Endothelial cell of umbilical vein (primary cell): Measurements from ENCODE around the gene HBM. TPM values are rescaled to one million over a fixed set of nuclear protein-coding genes. Genes with fewer than 3 reads are reported as not detected.

ENCODE experiments used
- BruUV-seq: library from RNA; stranded (reverse); fragments of 400-500 nt; replicated peaks from 2 replicates; lab custom pipeline; 2021; lab: Mats Ljungman, UMichigan
- CTCF ChIA-PET: fragments of 300-600, 350-600 bp; sonication (Branson Sonifier 250); formaldehyde crosslinking; loops from one replicate; lab custom pipeline; 2021; ENCODE audit warnings: antibody characterized with exemption, inconsistent platforms; lab: Charles Lee
- POLR2A ChIA-PET: fragments of 300-600, 350-600 bp; sonication (Branson Sonifier 250); formaldehyde crosslinking; loops from one replicate; lab custom pipeline; 2021; ENCODE audit warnings: antibody characterized with exemption, inconsistent platforms; lab: Charles Lee
- DNase-seq: peaks from one replicate; pipeline ENCODE4 v3.0.0-alpha.2; 2011; ENCODE audit warnings: low read depth, low spot score
- FAIRE-seq: peaks from 2 replicates; lab custom pipeline; 2011; peaks lifted over from hg19 to GRCh38; lab: Jason Lieb, UNC
- H2AFZ ChIP-seq: 2 replicates; pipeline ENCODE4 v1.6.0; 2012; ENCODE audit warnings: low read depth, low read length, control low read depth, inconsistent platforms
- H3K27ac ChIP-seq: 2 replicates; pipeline ENCODE4 v1.5.1; 2011; ENCODE audit warnings: low read depth, mild to moderate bottlenecking, control low read depth, low read length, moderate library complexity; ENCODE audit not compliant: insufficient read depth
- H3K27me3 ChIP-seq, 2 experiments: 2 replicates each; pipeline versions ENCODE4 v1.6.0 to v1.6.1; 2011; ENCODE audit warnings: low read length in 2 of 2, mixed read lengths in 1 of 2; ENCODE audit not compliant: control insufficient read depth in 2 of 2, insufficient read depth in 2 of 2
- H3K36me3 ChIP-seq, 2 experiments: 2 replicates in 1 of 2; 3 replicates in 1 of 2; pipeline ENCODE4 v1.5.1; 2011; ENCODE audit warnings: low read length in 2 of 2, mild to moderate bottlenecking in 1 of 2, moderate library complexity in 1 of 2; ENCODE audit not compliant: control insufficient read depth in 2 of 2, insufficient read depth in 2 of 2; ENCODE audit errors: extremely low read depth in 1 of 2
- H3K4me1 ChIP-seq: 3 replicates; pipeline ENCODE4 v1.5.1; 2011; ENCODE audit warnings: mild to moderate bottlenecking, low read length; ENCODE audit not compliant: control insufficient read depth, insufficient read depth; ENCODE audit errors: extremely low read depth
- H3K4me2 ChIP-seq: 2 replicates; pipeline ENCODE4 v1.6.1; 2011; ENCODE audit warnings: low read length, control low read depth, mixed read lengths; ENCODE audit not compliant: insufficient read depth
- H3K4me3 ChIP-seq, 3 experiments: fragments of 200-600 bp in 1 of 3; sonication (generic), shearing (Covaris generic) in 1 of 3; replicated peaks in 1 of 3; 2 replicates each; pipeline ENCODE4 v1.5.1; 2011 to 2016; ENCODE audit warnings: control low read depth in 3 of 3, low read length in 3 of 3, mild to moderate bottlenecking in 2 of 3, inconsistent platforms in 1 of 3, low read depth in 1 of 3, moderate library complexity in 1 of 3; ENCODE audit not compliant: insufficient read depth in 1 of 3
- H3K79me2 ChIP-seq: 2 replicates; pipeline ENCODE4 v1.6.0; 2012; ENCODE audit warnings: low read length, inconsistent platforms; ENCODE audit not compliant: control insufficient read depth, insufficient read depth
- H3K9ac ChIP-seq: replicated peaks from 2 replicates; pipeline ENCODE3; 2011; ENCODE audit warnings: low read length, control low read depth; ENCODE audit not compliant: insufficient read depth; ENCODE audit errors: extremely low read depth
- H3K9me1 ChIP-seq: replicated peaks from 3 replicates; pipeline ENCODE4 v1.6.0; 2011; ENCODE audit warnings: mild to moderate bottlenecking, low read length; ENCODE audit not compliant: control insufficient read depth, insufficient read depth; ENCODE audit errors: extremely low read depth
- H3K9me3 ChIP-seq: replicated peaks from 2 replicates; pipeline ENCODE4 v1.5.1; 2012; ENCODE audit warnings: low read length, inconsistent platforms; ENCODE audit not compliant: control insufficient read depth, insufficient read depth
- H4K20me1 ChIP-seq: replicated peaks from 2 replicates; pipeline ENCODE3; 2011; ENCODE audit warnings: mild to moderate bottlenecking, low read length; ENCODE audit not compliant: control insufficient read depth, insufficient read depth; ENCODE audit errors: extremely low read depth
- EZH2 ChIP-seq: IDR thresholded peaks from 2 replicates; pipeline ENCODE4 v1.6.1; 2012; ENCODE audit warnings: borderline replicate concordance, low read depth, mild to moderate bottlenecking, moderate library complexity, low read length, inconsistent platforms; ENCODE audit not compliant: severe bottlenecking
- FOS ChIP-seq: IDR thresholded peaks from 2 replicates; pipeline ENCODE4 v1.6.1; 2011; ENCODE audit warnings: mild to moderate bottlenecking, low read length, moderate library complexity, borderline replicate concordance; ENCODE audit not compliant: insufficient read depth
- GATA2 ChIP-seq: IDR thresholded peaks from 2 replicates; pipeline ENCODE4 v1.7.0; 2011; ENCODE audit warnings: low read depth, mild to moderate bottlenecking, moderate library complexity, mixed read lengths, low read length; ENCODE audit not compliant: insufficient read length, insufficient read depth
- JUN ChIP-seq: IDR thresholded peaks from 2 replicates; pipeline ENCODE4 v1.6.1; 2011; ENCODE audit warnings: borderline replicate concordance, low read depth; ENCODE audit not compliant: insufficient read length, insufficient read depth
- MYC ChIP-seq: IDR thresholded peaks from one replicate; pipeline ENCODE4 v1.6.1; 2011; ENCODE audit warnings: mild to moderate bottlenecking, low read depth, low read length
- POLR2A ChIP-seq: IDR thresholded peaks from 2 replicates; pipeline ENCODE4 v1.6.1; 2012; ENCODE audit warnings: low read depth, mild to moderate bottlenecking, control low read depth, low read length
- POLR2AphosphoS5 ChIP-seq: IDR thresholded peaks from 2 replicates; pipeline ENCODE4 v1.6.1; 2012; ENCODE audit warnings: low read depth, mild to moderate bottlenecking, control low read depth, low read length, moderate library complexity; ENCODE audit not compliant: insufficient read depth
- dilution Hi-C: fragments of 300-500 bp; cut with MboI; formaldehyde crosslinking; loops from one replicate; pipeline ENCODE4 v1.15.0; 2019; ENCODE audit warnings: low sequenced_read_pairs; ENCODE audit not compliant: extremely low pct_ligation_motif_present
- intact Hi-C: fragments of 100-400 bp; cut with micrococcal nuclease; formaldehyde crosslinking; loops from one replicate; pipeline ENCODE4 v1.10.0; 2022
- polyA plus RNA-seq, 4 experiments: library from polyadenylated mRNA; depleted of rRNA in 3 of 4; stranded (reverse) in 3 of 4; unstranded in 1 of 4; fragments of >200 nt; gene quantifications; 2 replicates each; pipeline versions ENCODE4 v1.2.1 to v1.2.3, GENCODE V29; 2011 to 2012; ENCODE audit warnings: missing spikeins in 1 of 4
- total RNA-seq: library from RNA; stranded (reverse); gene quantifications from 2 replicates; pipeline ENCODE4 v1.2.3, GENCODE V29; 2021
- TF ChIP-seq, protein P1 (sequence below), 2 donors: IDR thresholded peaks; 1 replicate in 1 of 2; 2 replicates in 1 of 2; pipeline ENCODE4 v1.5.1; 2011; ENCODE audit warnings: low read length in 2 of 2, mild to moderate bottlenecking in 2 of 2, moderate library complexity in 2 of 2, control low read depth in 1 of 2, inconsistent platforms in 1 of 2, low read depth in 1 of 2; ENCODE audit not compliant: insufficient read depth in 1 of 2; ENCODE audit errors: extremely low read depth in 1 of 2
- TF ChIP-seq, protein P2 (sequence below): IDR thresholded peaks from 2 replicates; pipeline ENCODE4 v1.6.1; 2011; ENCODE audit not compliant: insufficient read depth, insufficient read length

Gene HBM
- total and polyA plus RNA-seq, 2 donors (not counting 3 experiments of a cell fraction or from before 2014, with no cell fraction given), result not detected

DNA sequence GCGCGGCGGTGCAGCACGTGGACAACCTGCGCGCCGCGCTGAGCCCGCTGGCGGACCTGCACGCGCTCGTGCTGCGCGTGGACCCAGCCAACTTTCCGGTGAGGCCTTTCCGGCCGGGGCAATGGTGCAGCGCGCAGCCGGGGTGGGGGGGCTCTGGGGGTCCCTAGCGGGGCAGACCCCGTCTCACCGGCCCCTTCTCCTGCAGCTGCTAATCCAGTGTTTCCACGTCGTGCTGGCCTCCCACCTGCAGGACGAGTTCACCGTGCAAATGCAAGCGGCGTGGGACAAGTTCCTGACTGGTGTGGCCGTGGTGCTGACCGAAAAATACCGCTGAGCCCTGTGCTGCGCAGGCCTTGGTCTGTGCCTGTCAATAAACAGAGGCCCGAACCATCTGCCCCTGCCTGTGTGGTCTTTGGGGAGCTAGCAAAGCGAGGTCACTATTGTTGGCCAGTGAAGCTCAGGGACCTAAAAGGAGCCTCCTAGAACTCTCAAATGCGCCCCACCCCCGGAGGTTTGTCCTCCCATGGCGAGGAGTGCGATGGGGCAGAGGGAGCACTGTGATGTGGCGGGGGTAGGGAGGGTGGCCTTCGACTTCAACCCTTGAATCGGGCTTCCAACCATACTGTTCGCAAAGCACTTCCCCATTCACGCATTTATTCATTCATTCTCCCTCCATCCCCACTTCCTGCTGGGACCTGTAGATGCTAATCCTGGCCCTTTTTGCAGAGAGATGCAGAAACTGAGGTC is 770 bp downstream of the HBM start:
- FAIRE-seq, result no peak
- POLR2A ChIA-PET, result no interaction called here
- H3K4me1 ChIP-seq, result no peaks in the 10 kb centered on the region
- DNase-seq, result no peak
- intact Hi-C loops (no loop called here), dilution Hi-C loops (no loop called here)
- no peak overlapping the region for H3K27ac ChIP-seq
- CTCF ChIA-PET, result interaction anchor here (1.4 to 1.9 kb wide), 2 partner anchors 14 to 70 kb away, joined by 4 read pairs; partner anchors contain the start of gene HBQ1
- H3K4me3 ChIP-seq, result no peak overlapping the region
- no peak overlapping the region for H3K4me2 ChIP-seq
- TF ChIP-seq FOS (no peak), MYC (no peak), POLR2AphosphoS5 (no peak), EZH2 (no peak), GATA2 (no peak), JUN (no peak), POLR2A (no peak)
- TF ChIP-seq, protein P1, sequence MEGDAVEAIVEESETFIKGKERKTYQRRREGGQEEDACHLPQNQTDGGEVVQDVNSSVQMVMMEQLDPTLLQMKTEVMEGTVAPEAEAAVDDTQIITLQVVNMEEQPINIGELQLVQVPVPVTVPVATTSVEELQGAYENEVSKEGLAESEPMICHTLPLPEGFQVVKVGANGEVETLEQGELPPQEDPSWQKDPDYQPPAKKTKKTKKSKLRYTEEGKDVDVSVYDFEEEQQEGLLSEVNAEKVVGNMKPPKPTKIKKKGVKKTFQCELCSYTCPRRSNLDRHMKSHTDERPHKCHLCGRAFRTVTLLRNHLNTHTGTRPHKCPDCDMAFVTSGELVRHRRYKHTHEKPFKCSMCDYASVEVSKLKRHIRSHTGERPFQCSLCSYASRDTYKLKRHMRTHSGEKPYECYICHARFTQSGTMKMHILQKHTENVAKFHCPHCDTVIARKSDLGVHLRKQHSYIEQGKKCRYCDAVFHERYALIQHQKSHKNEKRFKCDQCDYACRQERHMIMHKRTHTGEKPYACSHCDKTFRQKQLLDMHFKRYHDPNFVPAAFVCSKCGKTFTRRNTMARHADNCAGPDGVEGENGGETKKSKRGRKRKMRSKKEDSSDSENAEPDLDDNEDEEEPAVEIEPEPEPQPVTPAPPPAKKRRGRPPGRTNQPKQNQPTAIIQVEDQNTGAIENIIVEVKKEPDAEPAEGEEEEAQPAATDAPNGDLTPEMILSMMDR (IDR thresholded peaks at IDR 0.05; ENCODE audit: extremely low read depth in 1 of 2, insufficient read depth in 1 of 2, low read depth in 1 of 2, low read length in 2 of 2), result no peak
- TF ChIP-seq, protein P2, sequence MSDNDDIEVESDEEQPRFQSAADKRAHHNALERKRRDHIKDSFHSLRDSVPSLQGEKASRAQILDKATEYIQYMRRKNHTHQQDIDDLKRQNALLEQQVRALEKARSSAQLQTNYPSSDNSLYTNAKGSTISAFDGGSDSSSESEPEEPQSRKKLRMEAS, result no peak
- H3K27me3 ChIP-seq, result peaks cover 41% of the 10 kb centered on the region in 2 experiments
- H3K9me1 ChIP-seq, result no peaks in the 10 kb centered on the region
- no peak overlapping the region for H3K9ac ChIP-seq
- H2AFZ ChIP-seq, result no peak overlapping the region
- no peaks in the 10 kb centered on the region for H3K9me3 ChIP-seq
- no peaks in the 10 kb centered on the region for H4K20me1 ChIP-seq
- H3K79me2 ChIP-seq, result no peaks in the 10 kb centered on the region
- no TSS peak for BruUV-seq
- no peaks in the 10 kb centered on the region for H3K36me3 ChIP-seq
